AG04450 (cell line): ENCODE results near the gene PCDHB4. TPM values are rescaled to one million over a fixed set of nuclear protein-coding genes. Genes with fewer than 3 reads are reported as not detected.
"Not testable (repeated sequence)": the region's sequence is repeated elsewhere in the genome, so short reads cannot be mapped to it uniquely, and the experiment has no call there.

Source experiments
- CTCF ChIA-PET: fragments of 300-600, 350-600 bp; formaldehyde crosslinking; extraction: SDS; loops from one replicate; lab custom pipeline; 2022; ENCODE audit warnings: antibody characterized with exemption, inconsistent platforms; lab: Charles Lee
- POLR2A ChIA-PET: fragments of 350-600 bp; formaldehyde crosslinking; extraction: SDS; loops from one replicate; lab custom pipeline; 2021; ENCODE audit warnings: antibody characterized with exemption, inconsistent platforms; lab: Yijun Ruan, JAX
- DNase-seq: peaks from one replicate; pipeline ENCODE4 v3.0.0-alpha.2; 2011; ENCODE audit warnings: low read depth, low spot score
- H3K27ac ChIP-seq: one replicate; pipeline ENCODE4 v1.5.1; 2012; ENCODE audit warnings: low read depth, low read length, control low read depth
- H3K27me3 ChIP-seq: one replicate; pipeline ENCODE4 v1.6.0; 2012; ENCODE audit warnings: low read length; ENCODE audit not compliant: control insufficient read depth, insufficient read depth
- H3K4me3 ChIP-seq: 2 replicates; pipeline ENCODE4 v1.5.1; 2011; ENCODE audit warnings: mild to moderate bottlenecking, low read depth, low read length, control low read depth
- H3K9me3 ChIP-seq: 2 replicates; pipeline ENCODE4 v1.5.1; 2012; ENCODE audit warnings: low read length; ENCODE audit not compliant: control insufficient read depth, insufficient read depth
- CTCF ChIP-seq: IDR thresholded peaks from 2 replicates; pipeline ENCODE4 v1.5.1; 2011; ENCODE audit warnings: low read depth, low read length, control low read depth, inconsistent platforms
- polyA plus RNA-seq: library from polyadenylated mRNA; depleted of rRNA; stranded (reverse); fragments of >200 nt; gene quantifications from 2 replicates; pipeline ENCODE4 v1.2.3, GENCODE V29; 2011

The PCDHB4 gene
- polyA plus RNA-seq, 1 experiment, result 0.04 TPM

- POLR2A ChIA-PET, result no interaction called here
- CTCF ChIA-PET, result no interaction called here
- H3K27ac ChIP-seq, result no peak overlapping the region
- no peak for TF ChIP-seq CTCF
- H3K4me3 ChIP-seq, result no peak overlapping the region
- no peak for DNase-seq
- H3K9me3 ChIP-seq, result peaks cover 26% of the 10 kb centered on the region
- H3K27me3 ChIP-seq, result no peaks in the 10 kb centered on the region
These were observed 29.3 kb downstream of the PCDHB4 start for GRCh38 chr5:141150993-141151325.

GRCh38 chr5:141151632-141152031 lies 30.0 kb downstream of the PCDHB4 start:
- CTCF ChIA-PET, result interaction anchor here (0.6 kb wide), 1 partner anchor 34 kb away, joined by 3 read pairs; no protein-coding TSS in a partner anchor
- POLR2A ChIA-PET, H3K27me3 ChIP-seq, H3K27ac ChIP-seq, DNase-seq, H3K4me3 ChIP-seq: not testable (repeated sequence)
- H3K9me3 ChIP-seq, result peaks cover 32% of the 10 kb centered on the region

GRCh38 chr5:141152096-141152495 lies 30.5 kb downstream of the PCDHB4 start:
- H3K9me3 ChIP-seq, result peaks cover 37% of the 10 kb centered on the region
- DNase-seq, H3K27ac ChIP-seq, POLR2A ChIA-PET, H3K4me3 ChIP-seq, H3K27me3 ChIP-seq: not testable (repeated sequence)
- CTCF ChIA-PET, result interaction anchor here (0.6 kb wide), 1 partner anchor 34 kb away, joined by 3 read pairs; no protein-coding TSS in a partner anchor

- TF ChIP-seq CTCF, result no peak
- H3K27ac ChIP-seq, result no peak overlapping the region
- POLR2A ChIA-PET, result no interaction called here
- H3K9me3 ChIP-seq, result peaks cover 43% of the 10 kb centered on the region
- no peaks in the 10 kb centered on the region for H3K27me3 ChIP-seq
- H3K4me3 ChIP-seq, result no peak overlapping the region
- CTCF ChIA-PET, result interaction anchor here (0.5 kb wide), 1 partner anchor 91 kb away, joined by 5 read pairs; no protein-coding TSS in a partner anchor
- no peak for DNase-seq
These were observed 34.1 kb downstream of the PCDHB4 start for GRCh38 chr5:141155540-141156374.

- H3K27me3 ChIP-seq, H3K27ac ChIP-seq, POLR2A ChIA-PET, H3K4me3 ChIP-seq, DNase-seq, CTCF ChIA-PET: not testable (repeated sequence)
- peaks cover 29% of the 10 kb centered on the region for H3K9me3 ChIP-seq
These were observed 35.7 kb downstream of the PCDHB4 start for GRCh38 chr5:141157356-141157755.

- POLR2A ChIA-PET, CTCF ChIA-PET, H3K27me3 ChIP-seq, H3K4me3 ChIP-seq, H3K27ac ChIP-seq, DNase-seq: not testable (repeated sequence)
- peaks cover 28% of the 10 kb centered on the region for H3K9me3 ChIP-seq
These were observed 36.3 kb downstream of the PCDHB4 start for GRCh38 chr5:141157901-141158300.
